Measurements from ENCODE around the gene GRHL3.

Gene GRHL3

DNA sequence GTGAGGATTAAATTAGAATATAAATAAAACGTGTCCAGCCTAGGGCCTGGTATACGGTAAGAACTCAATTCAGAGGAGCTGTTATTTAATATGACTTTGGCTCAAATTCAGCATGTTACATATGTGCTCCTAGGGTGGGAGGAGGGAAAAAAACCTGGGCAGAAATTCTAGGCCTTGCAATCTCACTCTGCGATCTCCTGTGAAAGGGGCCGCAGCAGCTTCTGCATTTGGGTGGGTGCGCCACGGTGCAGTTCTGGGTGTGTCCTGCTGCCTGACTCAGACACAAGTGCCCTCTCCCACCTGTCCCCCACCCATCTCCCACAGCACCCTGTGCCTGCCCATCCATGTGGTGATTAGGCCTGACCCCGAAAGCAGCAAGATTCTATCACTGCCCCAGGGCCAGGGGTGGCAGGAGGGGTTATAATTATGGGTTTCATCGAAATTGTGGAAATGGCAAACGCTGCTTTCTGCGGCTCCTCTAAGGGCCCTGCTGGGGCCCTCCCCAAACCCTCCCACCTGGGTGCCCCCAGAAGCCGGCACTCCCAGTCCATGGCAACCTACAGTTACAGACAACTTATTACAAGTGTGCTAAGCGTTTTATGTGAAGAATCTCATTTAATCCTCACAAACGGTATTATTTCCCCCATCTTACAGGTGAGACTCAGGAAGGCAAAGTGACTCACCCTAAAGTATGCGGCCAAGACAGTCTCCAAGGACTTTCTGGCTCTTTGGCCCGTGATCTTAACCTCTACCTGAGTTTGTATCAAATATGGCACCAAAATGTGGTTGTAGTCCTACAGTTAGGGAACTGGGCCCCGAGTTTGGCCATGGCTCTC is 25.5 kb upstream of the GRHL3 start:
- no peak for DNase-seq

DNA sequence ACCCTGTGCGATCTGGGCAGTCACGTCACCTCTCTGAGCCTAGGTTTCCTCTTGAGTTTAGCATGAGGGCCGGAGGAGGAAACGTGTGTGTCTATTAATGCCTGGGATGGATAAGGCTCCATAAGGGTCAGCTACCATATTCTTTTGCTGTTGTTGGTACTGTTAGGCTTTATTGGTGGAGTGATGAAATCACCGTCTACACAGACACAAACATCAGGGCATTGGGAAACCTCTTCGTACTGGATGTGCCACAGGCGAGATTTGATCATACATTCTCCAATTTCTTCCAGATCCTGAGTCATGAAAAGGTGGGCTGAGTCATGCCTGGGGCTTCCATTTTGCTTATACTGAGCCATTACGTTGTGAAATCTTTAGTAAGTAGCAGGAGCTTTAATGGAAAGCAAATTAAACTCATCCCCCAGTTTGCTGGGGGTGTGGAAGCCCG is 24.9 kb upstream of the GRHL3 start:
- DNase-seq: no peak

- no peak for DNase-seq
Measured at GRCh38 chr1:24294716-24295371, 24.3 kb upstream of the GRHL3 start.

DNA sequence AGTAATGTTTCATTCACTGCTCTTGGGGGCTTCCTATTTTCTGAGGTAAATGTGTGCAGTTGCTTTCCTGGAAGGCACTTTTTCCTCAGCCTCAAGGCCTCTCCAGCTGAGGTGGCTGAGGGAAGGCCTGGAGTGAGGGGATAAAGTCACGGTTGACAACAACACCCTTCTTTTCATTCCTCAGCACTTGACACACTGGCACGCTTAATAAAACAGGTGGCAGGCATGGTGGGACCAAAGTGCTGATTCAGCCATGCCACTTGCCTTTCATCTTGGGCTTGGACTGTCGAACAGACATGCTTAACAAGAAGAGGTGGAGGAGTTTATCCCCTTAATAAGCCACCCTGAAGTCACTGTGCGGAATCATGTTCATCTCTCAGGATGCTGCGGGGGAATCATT is 23.6 kb upstream of the GRHL3 start:
- DNase-seq: no peak

DNA sequence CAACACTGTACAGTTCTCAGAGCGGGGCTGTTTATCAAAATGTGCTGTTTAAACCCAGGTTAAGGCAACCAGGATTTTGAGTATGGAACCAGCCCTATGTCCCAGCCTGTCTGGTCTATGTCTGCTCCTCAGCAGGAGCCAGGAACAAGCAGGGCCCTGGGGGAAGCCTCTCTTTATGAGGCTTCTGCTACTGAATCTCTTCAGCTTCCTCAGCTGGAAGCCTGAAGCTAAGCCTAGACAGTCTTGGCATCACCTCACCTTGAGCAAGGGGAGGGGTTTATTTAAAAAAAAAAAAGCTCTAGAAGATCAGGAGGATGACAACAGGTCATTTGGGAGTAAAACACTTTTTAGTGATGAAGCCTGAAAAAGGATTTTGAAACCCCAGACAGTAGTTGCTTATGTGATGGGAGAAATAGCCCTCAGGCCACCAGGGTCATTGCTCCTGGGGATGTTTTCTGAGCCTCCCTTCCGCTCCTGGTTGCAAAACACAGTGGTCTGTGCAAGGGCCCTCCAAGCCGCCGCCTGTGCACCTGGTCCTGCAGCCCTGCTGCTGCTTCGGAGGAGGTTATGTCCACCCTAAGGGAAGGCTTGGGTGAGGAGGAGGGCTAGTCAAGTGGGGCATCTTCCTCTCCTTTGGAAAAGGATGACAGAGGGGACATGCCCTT is 21.8 kb upstream of the GRHL3 start:
- DNase-seq: no peak

DNA sequence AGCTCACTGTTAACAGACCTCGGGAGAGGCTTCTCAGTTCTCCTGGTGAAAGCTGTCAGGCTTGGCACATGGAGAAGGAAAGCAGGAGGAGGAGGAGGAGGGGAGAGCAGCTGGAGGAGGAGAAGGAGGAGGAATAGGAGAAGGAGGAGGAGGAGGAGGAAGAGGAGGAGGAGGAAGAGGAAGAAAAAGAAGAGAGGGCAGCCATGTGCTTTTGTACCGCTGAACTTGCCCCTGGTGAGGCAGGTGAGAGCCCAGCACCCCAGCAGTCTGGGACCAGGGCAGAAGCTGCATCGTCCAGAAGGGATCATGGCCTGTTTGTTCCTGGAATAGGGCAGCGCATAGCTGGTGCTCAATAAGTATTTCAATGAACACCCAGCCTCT is 21.3 kb upstream of the GRHL3 start:
- DNase-seq: no peak

GRCh38 chr1:24298606-24299005 is 20.6 kb upstream of the GRHL3 start:
- DNase-seq: no peak

DNA sequence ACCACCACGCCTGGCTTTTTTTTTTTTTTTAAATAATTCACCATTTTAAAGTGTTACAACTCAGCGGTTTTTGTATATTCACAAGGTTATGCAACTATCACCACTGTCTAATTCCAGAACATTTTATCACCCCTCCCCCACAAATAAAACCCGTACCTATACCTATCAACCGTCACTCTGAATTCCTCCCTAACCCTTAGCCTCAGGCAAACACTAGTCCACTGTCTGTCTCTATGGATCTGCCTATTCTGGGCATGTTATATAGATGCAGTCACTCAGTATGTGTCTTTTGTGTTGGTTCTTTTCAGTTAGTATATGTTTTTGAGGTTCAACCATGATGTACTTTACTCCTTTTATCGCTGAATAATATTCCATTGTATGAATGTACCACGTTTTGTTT is 19.3 kb upstream of the GRHL3 start:
- no peak for DNase-seq

DNA sequence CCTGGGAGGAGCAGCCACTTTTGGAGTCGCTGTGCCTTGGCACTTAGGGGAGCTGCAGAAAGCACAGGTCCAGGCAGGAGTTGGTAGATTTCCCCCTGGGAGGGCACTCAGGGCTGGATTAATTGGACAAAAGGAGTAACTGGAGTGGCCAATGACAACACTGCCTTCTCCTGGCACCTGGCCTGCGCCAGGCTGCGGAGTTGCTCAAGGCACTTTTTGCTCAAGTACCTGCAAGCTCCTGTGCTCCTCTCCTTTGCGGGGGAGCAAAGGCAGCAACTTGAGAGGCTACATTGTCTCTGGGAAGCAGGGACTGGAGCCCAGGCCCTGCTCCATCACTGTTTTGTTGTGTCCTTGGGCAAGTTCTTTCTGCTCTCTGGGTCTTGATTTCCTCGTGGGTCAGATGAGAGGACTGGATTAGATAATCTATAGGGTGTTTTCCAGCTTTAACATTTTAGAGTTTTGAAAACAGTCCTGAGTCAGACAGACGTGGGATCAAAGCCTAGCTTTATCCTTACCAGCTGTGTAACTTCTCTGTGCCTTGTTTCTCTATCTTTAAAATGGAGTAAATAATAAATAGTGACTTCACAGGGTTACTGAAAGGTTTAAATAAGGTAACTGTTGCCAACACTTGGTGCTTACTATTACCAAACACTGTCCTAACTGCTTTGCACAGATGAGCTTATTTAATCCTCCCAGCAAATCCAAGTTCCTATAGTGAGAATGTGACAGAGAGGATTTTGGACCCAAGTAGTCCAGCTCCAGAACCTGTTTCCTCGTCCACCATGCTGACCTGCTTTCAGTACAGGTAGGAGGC is 18.0 kb upstream of the GRHL3 start:
- DNase-seq: no peak

- DNase-seq: no peak
Measured at GRCh38 chr1:24301785-24302175, 17.4 kb upstream of the GRHL3 start.

DNA sequence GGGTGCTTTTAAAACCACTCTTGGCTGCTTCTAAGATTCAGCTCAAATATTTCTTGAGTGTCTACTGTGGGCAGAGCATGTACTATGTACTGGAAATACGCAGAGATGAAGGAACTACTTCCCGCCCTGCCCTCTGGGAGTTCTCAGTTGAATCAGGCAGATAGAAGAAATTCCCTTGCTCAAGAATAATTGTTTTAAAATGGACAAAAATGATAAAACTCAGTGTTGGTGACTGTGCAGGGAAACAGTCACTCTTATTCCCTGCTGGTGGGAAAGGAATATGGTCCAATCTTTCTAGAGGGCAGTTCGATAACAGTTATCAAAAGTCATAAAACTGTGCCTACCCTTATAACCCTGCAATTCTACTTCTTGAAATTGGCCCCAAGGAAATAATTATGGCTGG is 16.9 kb upstream of the GRHL3 start:
- DNase-seq: no peak

- no peak for DNase-seq
Measured at GRCh38 chr1:24303600-24303999, 15.6 kb upstream of the GRHL3 start.

DNA sequence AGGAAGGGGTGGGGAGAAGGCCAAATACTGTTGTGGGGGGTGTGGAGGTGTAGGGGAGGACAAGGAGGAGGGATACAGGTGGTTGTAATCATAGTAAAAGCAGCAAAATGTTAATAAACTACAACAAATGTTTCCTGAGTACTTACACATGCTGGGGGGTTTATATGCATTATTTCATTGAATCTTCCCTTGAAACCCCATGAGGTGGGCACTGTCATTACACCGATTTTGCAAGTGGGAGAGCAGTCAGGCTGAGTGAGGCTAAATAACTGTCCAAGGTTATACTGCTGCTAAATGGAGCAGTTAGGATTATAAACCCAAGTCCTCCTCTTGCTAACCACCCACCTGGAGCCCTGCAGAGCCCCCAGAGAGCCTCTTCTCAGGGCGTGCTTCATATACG is 14.4 kb upstream of the GRHL3 start:
- no peak for DNase-seq

DNA sequence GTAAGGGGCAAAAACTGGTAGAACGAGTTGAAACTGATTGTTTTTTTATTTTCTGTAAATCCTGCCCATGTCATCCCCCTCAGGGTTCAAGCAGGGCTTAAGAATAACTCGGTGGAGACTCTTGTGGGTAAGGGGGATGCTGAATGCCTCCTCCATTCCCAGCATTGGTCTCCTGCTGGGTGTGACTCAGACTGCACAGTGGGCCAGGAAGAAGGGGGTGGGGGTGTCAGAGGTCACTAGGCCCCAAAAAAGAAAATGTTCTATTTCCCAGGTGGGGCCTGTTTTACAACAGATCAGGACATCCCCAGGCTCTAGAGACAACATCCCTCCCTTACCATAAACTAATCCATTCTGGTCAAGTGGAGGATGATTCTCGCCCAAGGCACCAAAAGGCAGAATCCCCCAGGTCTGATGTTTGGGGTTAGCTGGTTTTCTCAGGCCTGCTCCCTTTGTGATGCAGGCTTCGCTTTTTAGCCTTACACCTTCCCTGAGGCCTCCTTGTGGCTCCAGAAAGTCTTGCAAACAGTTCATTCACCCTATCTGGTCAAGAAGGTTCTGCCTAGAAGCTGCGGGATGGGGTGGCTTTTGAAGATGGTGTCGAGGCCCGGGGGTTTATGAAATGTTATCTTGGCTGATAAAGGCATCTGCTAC is 10.7 kb upstream of the GRHL3 start:
- DNase-seq: no peak

- DNase-seq: no peak
Measured at GRCh38 chr1:24309762-24310485, 9.2 kb upstream of the GRHL3 start.

- DNase-seq: no peak
Measured at GRCh38 chr1:24311234-24311633, 7.9 kb upstream of the GRHL3 start.

- no peak for DNase-seq
Measured at GRCh38 chr1:24311741-24312140, 7.4 kb upstream of the GRHL3 start.

DNA sequence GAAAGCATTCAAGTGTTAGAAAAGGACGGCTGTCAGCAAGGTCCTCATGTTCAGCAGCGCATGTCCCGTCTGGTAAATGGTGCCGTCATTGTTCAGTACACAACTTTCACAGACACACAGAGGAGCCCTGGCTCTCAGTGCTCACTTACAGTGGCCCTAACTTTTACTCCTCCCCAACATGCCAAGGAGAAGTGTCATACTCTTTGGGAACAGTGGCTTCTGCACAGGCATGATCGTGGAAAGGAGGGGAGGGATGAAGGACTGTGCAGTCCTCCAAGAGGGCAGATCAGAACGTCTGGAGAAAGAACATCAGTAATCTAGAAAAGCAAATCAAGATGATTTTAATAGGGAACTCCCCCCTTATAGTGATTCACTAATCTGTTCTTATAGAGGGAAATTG is 3.8 kb upstream of the GRHL3 start:
- no peak for DNase-seq

- no peak for DNase-seq
Measured at GRCh38 chr1:24316645-24317044, 2.5 kb upstream of the GRHL3 start.

DNA sequence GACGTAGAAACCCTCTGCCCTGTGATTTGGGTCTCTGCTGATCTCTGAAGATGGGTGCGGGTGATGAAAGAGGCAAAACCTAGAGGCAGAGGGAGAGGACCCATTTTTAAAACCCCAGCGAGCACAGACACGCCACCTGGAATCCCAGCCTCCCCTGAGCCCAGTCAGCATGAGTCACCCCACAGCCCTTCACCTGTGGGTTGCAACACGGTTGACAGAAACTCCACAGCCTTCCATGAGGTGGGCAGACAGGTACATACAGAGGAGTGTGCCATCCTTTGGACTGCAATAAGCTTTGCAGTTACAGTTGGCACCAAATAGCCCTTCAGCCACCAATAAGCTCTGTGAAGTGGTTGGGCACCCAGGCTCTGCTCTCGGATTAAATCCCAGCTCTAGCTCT is 2.1 kb upstream of the GRHL3 start:
- no peak for DNase-seq

- DNase-seq: no peak
Measured at GRCh38 chr1:24317956-24318614, 1.1 kb upstream of the GRHL3 start.

Measured in NCI-H1930 (cell line).